HG03558 (cell line): Measurements from ENCODE around the gene PHACTR3.

Experiments
- ATAC-seq: cut with Tn5 transposase; IDR thresholded peaks from one replicate; pipeline ENCODE4 v1.9.1; 2021; ENCODE audit warnings: moderate number of reproducible peaks; ENCODE audit not compliant: unreplicated experiment; ENCODE audit errors: extremely low read depth

PHACTR3 gene

GRCh38 chr20:59686404-59687346 is 82.3 kb downstream of the PHACTR3 start:
- no peak for ATAC-seq

GRCh38 chr20:59688356-59688755 is 84.0 kb downstream of the PHACTR3 start:
- ATAC-seq, result no peak

- no peak for ATAC-seq
These were observed 84.7 kb downstream of the PHACTR3 start for GRCh38 chr20:59688999-59689398.

- ATAC-seq, result no peak
These were observed 85.8 kb downstream of the PHACTR3 start for GRCh38 chr20:59690101-59690500.

- no peak for ATAC-seq
These were observed 86.6 kb downstream of the PHACTR3 start for GRCh38 chr20:59690976-59691375.

- ATAC-seq, result no peak
These were observed 87.8 kb downstream of the PHACTR3 start for GRCh38 chr20:59692139-59692538.

GRCh38 chr20:59693587-59693986 is 89.2 kb downstream of the PHACTR3 start:
- ATAC-seq, result no peak

- ATAC-seq, result no peak
These were observed 92.1 kb downstream of the PHACTR3 start for GRCh38 chr20:59696476-59696875.

GRCh38 chr20:59697068-59697467 is 92.7 kb downstream of the PHACTR3 start:
- no peak for ATAC-seq

GRCh38 chr20:59698598-59698997 is 94.3 kb downstream of the PHACTR3 start:
- ATAC-seq, result no peak

GRCh38 chr20:59701236-59701635 is 96.9 kb downstream of the PHACTR3 start:
- no peak for ATAC-seq

- no peak for ATAC-seq
These were observed 98.7 kb downstream of the PHACTR3 start for GRCh38 chr20:59703046-59703445.

- no peak for ATAC-seq
These were observed 101.5 kb downstream of the PHACTR3 start for GRCh38 chr20:59705651-59706399.

GRCh38 chr20:59706400-59706693 is 102.0 kb downstream of the PHACTR3 start:
- no peak for ATAC-seq

- ATAC-seq, result no peak
These were observed 104.0 kb downstream of the PHACTR3 start for GRCh38 chr20:59708326-59708725.

- ATAC-seq, result no peak
These were observed 105.3 kb downstream of the PHACTR3 start for GRCh38 chr20:59709636-59710035.

GRCh38 chr20:59718071-59718470 is 113.7 kb downstream of the PHACTR3 start:
- no peak for ATAC-seq

GRCh38 chr20:59718751-59719150 is 114.4 kb downstream of the PHACTR3 start:
- no peak for ATAC-seq

- ATAC-seq, result no peak
These were observed 115.7 kb downstream of the PHACTR3 start for GRCh38 chr20:59720013-59720412.

- ATAC-seq, result no peak
These were observed 117.0 kb downstream of the PHACTR3 start for GRCh38 chr20:59721386-59721785.

GRCh38 chr20:59723108-59723500 is 118.8 kb downstream of the PHACTR3 start:
- no peak for ATAC-seq
